GM19099 (cell line): ENCODE data around the gene CLN3.
A peak's percentile ranks its signal among the peaks of the same experiment; 100 is the strongest.

Source experiments
- POLR2A ChIP-seq: IDR thresholded peaks from 3 replicates; pipeline ENCODE4 v1.6.1; 2011; ENCODE audit warnings: low read depth; ENCODE audit not compliant: insufficient read length; ENCODE audit errors: extremely low read depth

The CLN3 gene

GRCh38 chr16:28491970-28492474 is at the start of gene CLN3:
CLN3 (minus strand) TSS chr16:28492074; CDS start chr16:28491759, 315 bp downstream.
- peak; percentile 35 for TF ChIP-seq POLR2A

DNA sequence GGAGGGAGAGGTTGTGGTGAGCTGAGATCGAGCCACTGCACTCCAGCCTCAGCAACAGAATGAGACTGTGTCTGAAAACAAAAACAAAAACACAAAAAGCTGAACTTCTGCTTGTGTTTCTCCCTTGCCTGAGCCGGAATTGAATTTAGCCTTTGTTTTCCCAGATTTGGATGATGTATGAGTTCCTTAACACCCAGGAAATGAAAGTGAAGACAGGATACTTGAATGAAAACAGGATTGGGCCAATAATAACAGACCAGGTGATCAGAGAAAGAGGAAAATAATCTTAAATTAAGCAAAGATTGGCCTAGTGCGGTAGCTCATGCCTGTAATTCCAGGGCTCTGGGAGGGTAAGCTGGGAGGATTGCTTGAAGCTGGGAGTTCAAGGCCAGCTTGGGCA is 48.5 kb upstream of the CLN3 start:
- TF ChIP-seq POLR2A, result no peak

DNA sequence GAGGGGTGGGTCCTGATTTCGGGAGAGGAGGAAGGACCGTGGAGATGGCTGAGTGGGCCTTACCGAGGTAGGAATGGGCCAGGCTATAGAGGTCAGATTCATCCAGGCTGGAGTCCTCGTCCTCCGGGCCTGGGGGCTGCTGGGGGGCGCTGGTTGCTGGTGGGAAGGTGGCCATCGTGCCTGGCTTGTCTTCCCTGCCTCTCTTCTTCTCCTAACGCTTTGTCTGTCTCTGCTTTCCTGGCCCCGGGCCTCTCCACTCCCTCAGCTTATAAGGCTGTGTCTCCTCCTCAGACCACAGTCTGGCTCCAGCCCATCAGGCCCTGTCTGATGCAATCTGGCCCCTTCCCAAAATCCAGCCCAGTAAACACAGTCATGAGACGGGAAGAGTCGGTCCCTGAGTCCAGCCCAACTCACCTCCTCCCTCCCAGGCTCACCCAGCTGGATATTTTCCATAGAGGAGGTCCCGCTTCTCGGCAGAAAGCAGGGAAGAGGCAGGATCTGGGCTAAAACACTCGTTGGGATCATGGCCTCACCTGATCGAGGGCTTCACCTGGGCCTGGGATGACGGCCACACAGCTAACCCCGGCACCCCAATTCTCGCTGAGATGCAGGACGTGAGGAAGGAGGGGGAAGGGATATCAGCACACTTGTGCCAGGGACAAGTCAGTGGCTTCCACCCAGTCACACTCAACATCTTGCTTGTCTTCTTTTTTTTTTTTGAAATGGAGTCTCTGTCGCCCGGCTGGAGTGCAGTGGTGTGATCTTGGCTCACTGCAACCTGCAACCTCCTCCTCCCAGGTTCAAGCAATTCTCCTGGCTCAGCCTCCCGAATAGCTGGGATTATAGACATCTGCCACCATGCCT is 47.1 kb upstream of the CLN3 start, which contains the start of gene NUPR1:
Gene NUPR1 (minus strand): TSS at position 242 of the 864 bp plus-strand sequence. CDS start 67 bp downstream, at position 175.
- no peak for TF ChIP-seq POLR2A

GRCh38 chr16:28537964-28538732 is 46.3 kb upstream of the CLN3 start:
- TF ChIP-seq POLR2A, result no peak

DNA sequence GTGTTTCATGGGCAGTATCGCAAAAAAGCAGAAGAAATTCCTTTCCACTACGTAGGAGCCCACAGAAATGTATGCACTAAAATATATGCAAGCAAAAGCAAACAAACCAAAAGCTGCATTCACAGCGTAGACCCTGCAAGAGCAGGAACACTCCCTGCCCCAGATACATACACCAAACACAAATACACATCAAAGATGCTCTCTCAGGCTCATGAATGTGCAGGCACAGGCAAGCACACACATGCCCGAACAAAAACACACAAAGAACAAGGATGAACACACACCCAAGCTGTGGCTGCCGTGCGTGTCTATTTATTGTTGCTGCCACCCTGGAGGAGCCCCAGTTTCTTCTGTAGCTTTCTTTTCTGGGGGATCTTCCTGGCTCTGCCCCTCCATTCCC is 45.2 kb upstream of the CLN3 start:
- TF ChIP-seq POLR2A, result no peak

DNA sequence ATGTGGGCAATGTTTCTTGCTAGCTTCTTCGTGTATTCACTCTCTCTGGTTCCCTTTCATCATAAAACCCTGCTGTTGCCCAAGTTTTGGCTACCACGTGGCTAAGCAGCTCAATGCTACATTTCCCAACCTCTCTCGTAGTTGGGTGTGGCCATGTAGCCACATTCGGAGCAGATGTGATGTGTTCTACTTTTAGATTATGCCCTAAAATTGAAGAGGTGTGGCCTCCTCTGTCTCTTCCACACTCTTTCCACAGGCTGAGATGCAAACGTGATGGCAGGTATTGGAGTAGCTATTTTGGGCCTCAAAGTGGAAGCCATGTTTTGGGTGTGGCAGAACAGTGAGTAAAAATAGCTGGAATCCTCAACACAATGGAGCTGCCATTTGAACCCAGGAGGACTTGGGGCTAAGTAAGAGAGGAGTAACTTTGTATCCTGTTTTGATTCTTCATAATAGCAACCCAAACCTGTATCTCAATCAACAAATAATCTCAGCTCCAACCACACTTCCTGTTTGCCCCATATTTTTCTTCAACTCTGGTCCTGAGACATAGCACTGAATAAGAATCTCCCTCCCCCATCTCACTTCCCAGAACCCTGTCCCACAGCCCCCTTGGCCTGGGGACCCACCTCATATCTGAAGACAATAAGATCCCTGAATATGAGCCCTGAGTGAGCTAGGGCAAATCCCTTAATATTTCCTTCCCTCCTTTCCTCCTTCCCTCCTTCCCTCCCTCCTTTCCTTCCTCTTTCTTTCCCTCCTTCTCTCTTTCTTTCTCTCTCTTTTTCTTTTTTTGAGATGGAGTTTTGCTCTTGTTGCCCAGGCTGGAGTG is 42.9 kb upstream of the CLN3 start:
- TF ChIP-seq POLR2A, result no peak

- TF ChIP-seq POLR2A, result no peak
Measured at GRCh38 chr16:28532940-28533647, 41.2 kb upstream of the CLN3 start.

GRCh38 chr16:28531777-28532744 is 40.2 kb upstream of the CLN3 start:
- TF ChIP-seq POLR2A, result no peak

DNA sequence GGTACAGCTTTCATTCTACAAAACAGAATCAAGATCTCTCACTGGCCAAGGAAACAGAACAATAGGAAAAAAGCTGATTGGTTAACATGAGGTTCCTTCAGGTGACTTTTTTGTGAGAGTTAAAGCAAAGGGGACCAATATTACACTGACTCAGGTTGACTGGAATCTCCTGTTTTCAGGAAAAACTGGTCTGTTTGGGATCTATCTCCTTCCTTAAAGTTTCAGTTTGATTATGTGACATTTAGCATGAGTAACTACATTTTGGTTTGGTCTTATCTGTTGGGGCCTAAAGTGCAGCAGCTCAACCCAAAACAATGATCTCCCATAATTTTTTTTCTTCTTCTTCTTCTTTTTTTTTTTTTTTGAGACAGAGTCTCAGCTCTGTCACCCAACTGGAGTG is 37.2 kb upstream of the CLN3 start:
- no peak for TF ChIP-seq POLR2A

GRCh38 chr16:28528463-28528867 is 36.6 kb upstream of the CLN3 start:
- no peak for TF ChIP-seq POLR2A

DNA sequence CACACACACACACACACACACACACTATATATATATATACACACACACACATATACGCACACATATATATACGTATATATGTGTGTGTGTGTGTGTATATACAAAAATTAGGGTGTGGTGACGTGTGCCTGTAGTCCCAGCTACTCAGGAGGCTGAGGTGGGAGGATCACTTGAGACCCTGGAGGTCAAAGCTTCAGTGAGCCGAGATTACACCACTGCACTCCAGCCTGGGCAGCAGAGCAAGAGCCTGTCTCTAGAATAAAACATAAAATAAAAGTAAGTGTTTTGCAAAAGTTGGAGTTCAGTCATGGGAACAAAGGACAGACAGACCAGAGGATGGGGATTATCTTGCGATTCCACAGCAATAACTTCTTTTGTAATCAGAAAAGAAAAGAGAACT is 36.1 kb upstream of the CLN3 start:
- TF ChIP-seq POLR2A, result no peak

GRCh38 chr16:28526201-28527099 is 34.6 kb upstream of the CLN3 start:
- no peak for TF ChIP-seq POLR2A
